ENCODE measurements around the gene MYZAP. TPM values are rescaled to one million over a fixed set of nuclear protein-coding genes. Genes with fewer than 3 reads are reported as not detected.

MYZAP gene
- total RNA-seq, 1 experiment from 2014 or later: 6.4 TPM

DNA sequence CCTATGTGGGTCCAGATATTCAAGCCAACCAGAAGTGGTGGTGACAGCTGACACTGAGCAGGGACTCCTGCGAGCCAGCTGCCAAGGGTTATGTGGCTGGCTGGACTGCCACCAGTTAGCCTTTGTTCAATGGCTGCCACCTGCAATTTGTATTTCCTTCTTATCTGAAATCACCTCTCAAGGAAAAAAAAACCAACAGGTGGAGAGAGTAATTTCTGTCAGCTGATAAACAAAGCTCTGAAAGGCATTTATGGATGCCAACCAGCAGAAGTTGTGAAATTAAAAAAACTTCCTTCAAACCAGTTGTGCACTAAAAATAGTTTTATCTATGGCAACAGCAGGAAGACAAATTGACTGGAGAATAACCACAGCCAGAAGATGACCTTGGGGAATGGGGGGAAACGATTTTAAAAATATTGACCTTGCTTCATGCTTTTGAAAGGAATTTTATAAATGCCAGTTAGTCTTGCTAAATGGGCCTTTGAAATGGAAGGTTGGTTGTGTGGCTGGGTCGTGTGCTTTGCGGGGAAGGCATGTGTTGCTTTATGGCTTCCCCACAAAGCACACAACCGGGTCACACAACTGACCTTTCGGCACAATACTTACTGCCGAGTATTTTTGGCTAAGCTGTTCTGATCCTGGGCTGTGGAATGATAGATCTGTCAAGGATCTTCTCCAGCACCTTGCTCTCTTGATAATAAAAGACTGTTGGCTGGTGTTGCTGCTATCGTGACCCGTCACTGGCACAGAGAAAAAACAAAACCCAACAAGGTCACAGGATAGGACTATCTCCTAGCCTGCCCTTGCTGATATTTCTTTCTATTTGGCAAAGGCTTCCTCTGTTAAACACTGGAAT lies 3.5 kb downstream of the MYZAP start:
- POLR2A ChIA-PET: interaction anchor here (0.9 kb wide), 1 partner anchor 858 kb away, joined by 3 read pairs; no protein-coding TSS in a partner anchor
- no peak overlapping the region for H3K4me3 ChIP-seq (ENCODE audit: low read depth, low read length)

DNA sequence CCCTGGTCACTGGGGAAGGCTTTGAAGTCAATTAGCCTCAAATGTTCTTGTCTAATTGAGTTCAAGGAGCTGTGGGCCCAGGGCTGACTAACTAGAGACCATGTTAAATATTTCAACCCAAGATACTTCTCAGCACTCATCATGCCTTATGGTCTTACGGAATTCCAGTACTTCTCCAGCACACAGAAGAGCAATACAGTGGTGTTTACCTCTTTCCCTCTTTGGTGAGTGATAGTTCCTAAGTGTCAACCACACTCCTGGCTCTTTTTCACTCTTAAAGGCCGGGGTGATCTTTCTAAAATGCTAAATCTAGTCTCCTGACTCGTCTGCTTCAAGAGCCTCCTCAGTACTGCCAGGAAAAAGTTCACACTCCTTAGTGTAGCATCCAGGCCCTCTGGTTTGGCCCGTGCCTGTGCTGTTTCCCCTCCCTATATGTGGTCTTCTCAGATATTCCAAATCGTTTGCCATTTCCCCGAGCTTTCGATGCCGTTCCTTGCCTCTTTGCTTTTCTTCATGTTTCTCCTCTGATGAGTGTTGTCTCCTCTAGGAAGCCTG lies 4.7 kb downstream of the MYZAP start:
- no peak for DNase-seq
- TF ChIP-seq, protein P1, sequence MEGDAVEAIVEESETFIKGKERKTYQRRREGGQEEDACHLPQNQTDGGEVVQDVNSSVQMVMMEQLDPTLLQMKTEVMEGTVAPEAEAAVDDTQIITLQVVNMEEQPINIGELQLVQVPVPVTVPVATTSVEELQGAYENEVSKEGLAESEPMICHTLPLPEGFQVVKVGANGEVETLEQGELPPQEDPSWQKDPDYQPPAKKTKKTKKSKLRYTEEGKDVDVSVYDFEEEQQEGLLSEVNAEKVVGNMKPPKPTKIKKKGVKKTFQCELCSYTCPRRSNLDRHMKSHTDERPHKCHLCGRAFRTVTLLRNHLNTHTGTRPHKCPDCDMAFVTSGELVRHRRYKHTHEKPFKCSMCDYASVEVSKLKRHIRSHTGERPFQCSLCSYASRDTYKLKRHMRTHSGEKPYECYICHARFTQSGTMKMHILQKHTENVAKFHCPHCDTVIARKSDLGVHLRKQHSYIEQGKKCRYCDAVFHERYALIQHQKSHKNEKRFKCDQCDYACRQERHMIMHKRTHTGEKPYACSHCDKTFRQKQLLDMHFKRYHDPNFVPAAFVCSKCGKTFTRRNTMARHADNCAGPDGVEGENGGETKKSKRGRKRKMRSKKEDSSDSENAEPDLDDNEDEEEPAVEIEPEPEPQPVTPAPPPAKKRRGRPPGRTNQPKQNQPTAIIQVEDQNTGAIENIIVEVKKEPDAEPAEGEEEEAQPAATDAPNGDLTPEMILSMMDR (IDR thresholded peaks at IDR 0.05; ENCODE audit: insufficient read depth in 1 of 2, low read depth in 1 of 2, low read length in 1 of 2, severe bottlenecking in 1 of 2, unreplicated experiment in 1 of 2): no peak
- Mint-ChIP-seq H3K9me3 (ENCODE audit: unreplicated experiment) (no peaks in the 10 kb centered on the region), H3K27ac (ENCODE audit: unreplicated experiment) (no peak overlapping the region), H3K4me1 (ENCODE audit: low read depth, unreplicated experiment) (peaks cover 29% of the 10 kb centered on the region), H3K27me3 (ENCODE audit: insufficient read depth, unreplicated experiment) (no peaks in the 10 kb centered on the region), H3K36me3 (ENCODE audit: insufficient read depth, unreplicated experiment) (no peaks in the 10 kb centered on the region), H3K4me3 (ENCODE audit: unreplicated experiment) (no peak overlapping the region)
- CTCF ChIA-PET: interaction anchor here (0.6 kb wide), 1 partner anchor 388 kb away, joined by 4 read pairs; no protein-coding TSS in a partner anchor
- Histone ChIP-seq H3K36me3 (ENCODE audit: control insufficient read depth, insufficient read depth, low read length) (no peaks in the 10 kb centered on the region; the same call in 1 of the 2 replicates), H3K9me3 (no peaks in the 10 kb centered on the region), H3K4me1 (peaks cover 12% of the 10 kb centered on the region), H3K4me3 (ENCODE audit: low read depth, low read length) (no peak overlapping the region), H3K27me3 (replicated peaks; ENCODE audit: control insufficient read depth, insufficient read depth, low read length) (no peaks in the 10 kb centered on the region)
- POLR2A ChIA-PET: no interaction called here
- intact Hi-C loops (cut with micrococcal nuclease; ENCODE audit: unreplicated experiment): loop anchor here (2.0 kb wide), 1 partner anchor 14 kb away; no protein-coding TSS in a partner anchor
- BruUV-seq (replicated peaks): no TSS peak

More for the DNA sequence above, 3.5 kb downstream of the MYZAP start:
- Histone ChIP-seq H3K27me3 (replicated peaks; ENCODE audit: control insufficient read depth, insufficient read depth, low read length) (no peaks in the 10 kb centered on the region), H3K36me3 (ENCODE audit: control insufficient read depth, insufficient read depth, low read length) (no peaks in the 10 kb centered on the region; the same call in 1 of the 2 replicates), H3K9me3 (no peaks in the 10 kb centered on the region), H3K4me1 (peaks cover 18% of the 10 kb centered on the region)
- intact Hi-C loops (cut with micrococcal nuclease; ENCODE audit: unreplicated experiment): no loop called here
- Mint-ChIP-seq H3K4me1 (ENCODE audit: low read depth, unreplicated experiment) (peaks cover 36% of the 10 kb centered on the region), H3K9me3 (ENCODE audit: unreplicated experiment) (no peaks in the 10 kb centered on the region), H3K27me3 (ENCODE audit: insufficient read depth, unreplicated experiment) (no peaks in the 10 kb centered on the region), H3K4me3 (ENCODE audit: unreplicated experiment) (no peak overlapping the region), H3K27ac (ENCODE audit: unreplicated experiment) (no peak overlapping the region), H3K36me3 (ENCODE audit: insufficient read depth, unreplicated experiment) (no peaks in the 10 kb centered on the region)
- DNase-seq: no peak
- TF ChIP-seq, protein P1 (IDR thresholded peaks at IDR 0.05; ENCODE audit: insufficient read depth in 1 of 2, low read depth in 1 of 2, low read length in 1 of 2, severe bottlenecking in 1 of 2, unreplicated experiment in 1 of 2): no peak
- no TSS peak for BruUV-seq (replicated peaks)
- CTCF ChIA-PET: no interaction called here

DNA sequence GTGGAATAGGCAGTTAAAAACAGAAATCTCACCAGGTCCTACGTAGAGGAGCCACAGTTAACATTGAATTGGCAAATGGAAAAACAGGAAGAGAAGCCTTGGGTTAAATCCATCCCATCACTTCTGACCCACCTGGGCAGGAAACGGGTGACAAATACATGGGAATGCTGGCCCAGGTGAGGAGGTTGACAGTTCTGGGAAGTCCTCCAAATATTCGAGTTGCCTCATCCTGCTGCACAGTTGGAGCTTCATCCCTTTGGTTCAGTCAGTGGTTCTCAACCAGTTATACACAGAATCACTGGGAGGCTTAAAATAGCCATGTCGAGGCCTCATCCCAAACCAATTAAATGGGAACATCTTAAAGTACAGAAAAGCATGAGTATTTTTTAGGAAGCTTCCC lies 5.3 kb downstream of the MYZAP start:
- Histone ChIP-seq H3K9me3 (no peaks in the 10 kb centered on the region), H3K36me3 (ENCODE audit: control insufficient read depth, insufficient read depth, low read length) (no peaks in the 10 kb centered on the region; the same call in 1 of the 2 replicates), H3K27me3 (replicated peaks; ENCODE audit: control insufficient read depth, insufficient read depth, low read length) (no peaks in the 10 kb centered on the region), H3K4me1 (peaks cover 10% of the 10 kb centered on the region), H3K4me3 (ENCODE audit: low read depth, low read length) (no peak overlapping the region)
- ChIA-PET CTCF (no interaction called here), POLR2A (no interaction called here)
- no peak overlapping the region for H3K4me3 Mint-ChIP-seq (ENCODE audit: unreplicated experiment)
- H3K4me1 Mint-ChIP-seq (ENCODE audit: low read depth, unreplicated experiment): peaks cover 29% of the 10 kb centered on the region
- no peak overlapping the region for H3K27ac Mint-ChIP-seq (ENCODE audit: unreplicated experiment)
- no peaks in the 10 kb centered on the region for H3K36me3 Mint-ChIP-seq (ENCODE audit: insufficient read depth, unreplicated experiment)
- DNase-seq: no peak
- H3K9me3 Mint-ChIP-seq (ENCODE audit: unreplicated experiment): no peaks in the 10 kb centered on the region
- H3K27me3 Mint-ChIP-seq (ENCODE audit: insufficient read depth, unreplicated experiment): no peaks in the 10 kb centered on the region
- BruUV-seq (replicated peaks): no TSS peak
- TF ChIP-seq, protein P1 (IDR thresholded peaks at IDR 0.05; ENCODE audit: insufficient read depth in 1 of 2, low read depth in 1 of 2, low read length in 1 of 2, severe bottlenecking in 1 of 2, unreplicated experiment in 1 of 2): no peak
- intact Hi-C loops (cut with micrococcal nuclease; ENCODE audit: unreplicated experiment): loop anchor here (2.0 kb wide), 1 partner anchor 14 kb away; no protein-coding TSS in a partner anchor
